ENCODE results near the gene ATG9B.
A peak's percentile ranks its signal among the peaks of the same experiment; 100 is the strongest.

ATG9B gene

GRCh38 chr7:151058781-151059366 is 34.6 kb upstream of the ATG9B start:
- peak; percentile 27 for DNase-seq (ENCODE audit: low read depth)

GRCh38 chr7:151057989-151058780 is 33.9 kb upstream of the ATG9B start:
- no peak for TF ChIP-seq CTCF (IDR thresholded peaks at IDR 0.05; ENCODE audit: insufficient read depth, low read depth, low read length, missing control alignments)
- peak; percentile 100 for DNase-seq (ENCODE audit: low read depth)
- H3K4me3 ChIP-seq (ENCODE audit: low read length): peak overlapping the region; percentile 96

More at GRCh38 chr7:151058781-151059366, 34.6 kb upstream of the ATG9B start:
- H3K4me3 ChIP-seq (ENCODE audit: low read length): peak overlapping the region; percentile 96
- no peak for TF ChIP-seq CTCF (IDR thresholded peaks at IDR 0.05; ENCODE audit: insufficient read depth, low read depth, low read length, missing control alignments)

- peak; percentile 25 for DNase-seq (ENCODE audit: low read depth)
- H3K4me3 ChIP-seq (ENCODE audit: low read length): peak within 1 kb of the TSS; percentile 96
- no peak for TF ChIP-seq CTCF (IDR thresholded peaks at IDR 0.05; ENCODE audit: insufficient read depth, low read depth, low read length, missing control alignments)
Measured at GRCh38 chr7:151057506-151057988, 33.3 kb upstream of the ATG9B start, which contains the start of gene CDK5. TSS of gene CDK5 (minus strand) at chr7:151057897. CDS start at chr7:151057848, 49 bp downstream.

- peak overlapping the region; percentile 96 for H3K4me3 ChIP-seq (ENCODE audit: low read length)
- TF ChIP-seq CTCF (IDR thresholded peaks at IDR 0.05; ENCODE audit: insufficient read depth, low read depth, low read length, missing control alignments): no peak
- DNase-seq (ENCODE audit: low read depth): peak; percentile 47
Measured at GRCh38 chr7:151056666-151057505, 32.6 kb upstream of the ATG9B start.

GRCh38 chr7:151056283-151056665 is 32.0 kb upstream of the ATG9B start:
- TF ChIP-seq CTCF (IDR thresholded peaks at IDR 0.05; ENCODE audit: insufficient read depth, low read depth, low read length, missing control alignments): no peak
- H3K4me3 ChIP-seq (ENCODE audit: low read length): no peak overlapping the region
- DNase-seq (ENCODE audit: low read depth): no peak

- no peak for TF ChIP-seq CTCF (IDR thresholded peaks at IDR 0.05; ENCODE audit: insufficient read depth, low read depth, low read length, missing control alignments)
- DNase-seq (ENCODE audit: low read depth): no peak
- H3K4me3 ChIP-seq (ENCODE audit: low read length): no peak overlapping the region
Measured at GRCh38 chr7:151053751-151054150, 29.5 kb upstream of the ATG9B start.

Data from epithelial cell of esophagus (primary cell).